Measurements from ENCODE around the gene PAX5.
A peak's percentile ranks its signal among the peaks of the same experiment; 100 is the strongest.
"Not testable (repeated sequence)": the region's sequence is repeated elsewhere in the genome, so short reads cannot be mapped to it uniquely, and the experiment has no call there.

Gene PAX5

DNA sequence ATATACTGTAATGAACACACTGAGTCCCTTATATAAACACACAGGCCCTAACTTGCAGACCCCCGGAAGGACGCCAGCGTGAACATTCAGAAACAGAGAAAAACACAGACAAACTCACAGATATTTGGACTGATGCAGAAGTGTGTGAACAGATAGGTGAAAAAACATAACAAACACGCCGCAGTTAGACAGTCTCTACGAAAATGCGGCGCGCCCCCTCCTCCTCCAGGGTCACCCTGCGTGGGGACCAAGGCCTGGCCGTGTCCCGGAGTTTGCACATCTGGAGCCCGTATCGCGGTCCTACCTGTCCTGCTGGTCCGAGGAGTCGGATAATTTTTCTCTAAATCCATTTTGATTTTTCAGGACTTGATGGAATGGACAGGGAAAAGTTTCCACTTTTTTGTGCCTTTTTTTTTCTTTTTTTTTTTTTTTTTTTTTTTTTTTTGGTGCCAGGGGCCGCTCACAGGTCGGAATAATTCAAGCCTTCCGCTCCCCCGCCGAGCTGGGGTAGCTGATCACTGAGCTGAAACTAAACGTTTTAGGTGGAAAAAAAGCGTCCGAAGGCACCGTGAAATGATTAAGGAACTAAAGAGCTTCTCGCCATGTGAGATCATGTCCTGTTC, at the start of gene PAX5:
TSS of gene PAX5 (minus strand) at position 587 of the 623 bp plus-strand sequence. CDS start at position 350, 237 bp downstream.
- DNase-seq, result peak in 1 of 2 donors; percentile 58

DNA sequence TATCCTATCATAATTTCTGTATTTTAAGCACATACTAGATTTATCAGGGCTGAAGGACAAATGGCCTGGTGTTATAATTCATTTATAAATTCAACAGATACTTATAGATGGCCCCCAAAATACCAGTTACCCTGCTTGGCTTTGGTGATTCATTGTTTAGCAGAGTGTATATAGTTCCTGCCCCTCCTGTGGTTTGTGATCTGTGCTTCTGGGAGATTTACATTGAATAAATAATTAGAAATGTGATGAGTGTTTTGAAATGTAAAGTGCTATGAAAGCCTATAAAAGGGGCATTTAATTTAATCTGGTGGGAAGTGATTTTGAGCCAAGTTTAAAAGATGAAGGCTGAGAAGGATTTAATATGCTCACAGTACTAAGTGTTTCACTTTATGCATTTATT, 49.6 kb upstream of the PAX5 start:
- no peak for DNase-seq

DNA sequence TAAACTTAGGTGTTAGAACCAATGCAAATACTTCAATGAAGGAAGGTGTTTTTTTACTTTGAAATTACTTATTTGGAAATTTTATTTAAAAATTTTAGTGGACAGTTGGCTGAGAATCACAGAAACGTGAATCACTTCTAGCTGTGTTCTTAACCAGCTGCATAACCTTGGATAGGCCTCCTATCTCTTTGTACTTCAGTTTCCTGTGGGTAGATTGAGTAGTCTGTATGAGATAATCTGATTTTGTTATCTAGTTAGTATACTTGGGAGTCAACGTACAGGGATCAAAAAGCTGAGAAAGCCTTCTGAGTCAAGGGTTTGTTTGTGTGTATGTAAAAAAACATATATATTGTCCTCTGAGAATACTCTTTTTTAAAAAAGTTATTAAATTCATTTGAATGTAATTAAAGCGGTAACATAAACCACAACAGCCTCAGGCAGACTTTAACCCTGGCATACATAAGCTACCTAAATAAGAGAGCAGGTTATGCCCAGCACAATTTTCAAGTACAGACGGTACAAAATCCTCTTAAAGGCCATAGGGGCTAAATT, 48.2 kb upstream of the PAX5 start:
- peak in 1 of 2 donors; percentile 21 for DNase-seq

DNA sequence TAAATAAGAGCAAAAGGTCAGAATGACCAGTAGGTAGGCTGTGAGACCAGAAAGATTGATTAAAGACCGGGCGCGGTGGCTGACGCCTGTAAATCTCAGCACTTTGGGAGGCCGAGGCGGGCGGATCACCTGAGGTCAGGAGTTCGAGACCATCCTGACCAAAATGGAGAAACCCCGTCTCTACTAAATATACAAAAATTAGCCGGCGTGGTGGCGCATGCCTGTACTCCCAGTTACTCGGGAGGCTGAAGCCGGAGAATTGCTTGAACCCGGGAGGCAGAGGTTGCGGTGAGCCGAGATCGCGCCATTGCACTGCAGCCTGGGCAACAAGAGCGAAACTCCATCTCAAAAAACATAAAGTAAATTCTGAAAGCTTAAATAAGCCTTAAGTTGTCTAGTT, 47.4 kb upstream of the PAX5 start:
- DNase-seq, result not testable (repeated sequence)

DNA sequence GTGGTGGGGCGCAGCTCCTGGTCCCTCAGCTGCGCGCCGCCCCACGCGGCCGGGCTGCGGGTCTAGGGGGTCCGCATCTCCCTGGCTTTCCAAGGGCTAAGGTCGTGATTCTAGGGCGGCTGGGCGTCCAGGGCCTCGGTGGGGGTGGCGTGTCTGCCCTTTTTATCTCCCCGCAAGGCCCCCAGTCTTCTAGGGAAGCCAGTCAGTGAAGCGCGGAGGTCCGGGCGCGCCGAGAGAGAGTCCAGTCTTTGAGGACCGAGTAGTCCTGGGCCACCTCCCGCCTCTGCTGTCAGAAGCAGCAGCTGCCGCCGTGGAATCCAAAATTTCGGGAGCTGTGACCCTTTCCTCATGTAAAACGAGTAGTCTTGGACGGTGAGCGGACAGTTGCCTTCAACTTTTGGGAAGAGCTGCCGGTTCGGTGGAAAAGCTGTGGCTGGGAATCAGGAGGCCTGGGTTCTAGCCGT, 46.1 kb upstream of the PAX5 start:
- not testable (repeated sequence) for DNase-seq

DNA sequence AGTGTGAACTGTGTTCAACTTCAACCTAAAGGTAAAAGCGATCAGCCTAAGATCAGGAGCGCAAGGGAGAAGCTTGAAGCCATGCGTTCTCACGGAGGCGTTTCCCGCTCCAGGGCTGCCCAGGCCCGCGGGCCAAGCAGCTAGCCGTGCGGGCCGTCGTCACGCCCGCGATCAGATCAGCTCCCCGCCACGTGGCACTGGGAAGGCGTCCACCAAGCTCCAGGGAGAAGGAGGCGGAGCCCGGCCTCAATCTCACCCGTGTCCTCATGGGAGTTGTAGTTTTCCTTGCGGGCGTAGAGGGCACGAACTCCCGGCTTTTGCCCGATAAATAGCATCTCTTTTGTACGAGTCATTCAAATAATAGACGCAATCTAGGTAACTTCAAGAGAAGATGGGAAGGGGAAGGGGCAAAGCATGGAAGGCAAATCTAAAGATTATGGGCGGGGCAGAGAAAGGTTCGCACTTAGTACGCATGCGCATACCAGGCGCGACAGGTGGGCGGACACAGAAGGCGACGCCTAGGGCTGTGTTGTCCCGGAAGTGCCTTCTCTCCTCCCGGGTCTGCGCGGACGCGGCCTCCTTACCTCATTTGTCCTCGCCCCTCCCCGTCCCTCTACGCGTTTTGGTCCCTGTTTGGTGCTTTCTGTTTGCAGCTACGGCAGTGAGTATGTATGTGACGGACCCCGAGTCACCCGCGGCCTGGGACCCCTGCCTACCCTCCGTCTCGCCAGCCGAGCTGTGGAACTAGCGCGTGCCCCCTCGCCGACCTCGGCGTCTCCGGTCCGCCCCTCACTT, 45.5 kb upstream of the PAX5 start:
- DNase-seq, result peak; percentile 96

DNA sequence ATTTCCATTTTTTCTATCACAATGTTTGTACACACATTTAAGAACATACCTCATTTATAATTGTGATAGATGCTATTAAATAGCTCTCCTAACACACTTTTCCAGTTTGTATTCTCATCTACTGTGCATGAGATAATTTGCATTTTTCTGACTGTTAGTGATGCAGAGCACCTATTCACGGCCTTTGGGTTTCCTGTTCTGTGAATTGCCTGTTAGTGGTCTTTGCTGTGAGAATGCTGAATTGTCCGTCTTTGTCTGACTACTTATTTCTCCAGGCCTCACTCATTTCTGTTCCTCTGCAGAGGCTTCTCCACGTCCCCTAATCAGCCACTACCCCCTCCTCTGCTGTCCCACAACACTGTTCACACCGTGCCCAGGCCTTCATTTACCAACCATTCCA, 40.7 kb upstream of the PAX5 start:
- DNase-seq, result not testable (repeated sequence)

DNA sequence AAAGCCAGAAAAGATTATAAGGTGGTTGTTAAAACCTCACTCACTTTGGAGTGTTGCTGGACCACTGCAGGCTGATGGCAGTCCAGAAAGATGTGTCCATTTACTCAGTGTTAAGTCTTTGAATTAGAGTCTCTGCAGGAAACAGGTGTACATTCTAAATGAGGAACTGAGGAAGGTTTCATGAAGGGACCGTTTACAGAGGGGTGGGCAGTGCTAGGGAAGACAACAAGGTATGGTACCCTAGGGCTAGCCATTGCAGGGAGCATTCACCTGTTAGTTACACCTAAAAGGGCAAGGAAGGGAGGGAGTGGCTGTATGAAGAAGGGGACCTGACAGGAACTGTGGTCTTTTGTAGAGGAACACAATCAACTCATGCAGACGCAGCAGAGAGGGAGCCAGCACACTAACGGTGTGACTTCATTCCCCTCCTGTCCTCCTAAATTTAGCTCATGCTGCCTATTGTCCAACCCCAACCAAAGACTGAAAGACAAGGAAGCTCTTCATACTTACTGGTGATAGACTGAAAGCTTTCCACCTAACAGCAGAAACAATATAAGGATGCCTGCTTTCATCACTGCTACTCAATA, 32.2 kb upstream of the PAX5 start:
- no peak for DNase-seq

DNA sequence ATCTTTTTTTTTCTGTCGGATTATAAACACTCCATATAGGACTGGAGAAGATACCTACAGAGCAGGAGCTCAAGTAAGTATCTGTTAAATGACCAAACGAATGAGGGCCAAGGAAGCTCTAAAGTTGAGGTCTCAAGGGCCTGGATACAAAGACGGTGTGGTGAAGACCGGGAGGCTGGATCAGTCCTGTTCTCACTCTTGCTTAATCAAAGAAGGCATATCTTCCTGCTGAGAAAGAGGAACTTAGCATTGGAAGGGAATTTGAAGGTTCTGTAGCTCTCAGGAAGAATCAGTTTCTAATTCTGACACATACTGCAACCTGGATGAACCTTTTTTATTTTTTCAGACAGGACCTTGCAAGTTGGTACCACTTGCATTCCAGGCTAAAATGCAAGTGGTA, 28.3 kb upstream of the PAX5 start:
- no peak for DNase-seq

DNA sequence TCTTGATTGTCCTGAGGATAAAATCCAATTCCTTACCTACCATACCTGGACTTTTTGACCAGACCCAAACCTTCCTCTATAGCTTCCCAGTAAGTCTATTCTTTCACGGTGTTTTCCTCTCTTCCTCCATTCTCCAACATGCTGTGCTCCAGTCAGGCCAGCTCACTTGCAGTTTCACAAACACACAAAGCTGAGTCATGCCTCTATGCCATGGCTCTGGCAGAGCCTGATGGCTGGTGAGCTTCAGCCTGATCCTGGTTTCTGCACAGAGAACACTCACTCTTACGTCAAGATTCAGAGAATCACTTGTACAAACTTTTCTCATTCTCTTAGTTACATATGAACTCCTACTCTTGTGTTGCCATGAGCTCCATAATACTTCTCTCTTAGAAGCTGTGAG, 27.7 kb upstream of the PAX5 start:
- DNase-seq, result no peak

DNA sequence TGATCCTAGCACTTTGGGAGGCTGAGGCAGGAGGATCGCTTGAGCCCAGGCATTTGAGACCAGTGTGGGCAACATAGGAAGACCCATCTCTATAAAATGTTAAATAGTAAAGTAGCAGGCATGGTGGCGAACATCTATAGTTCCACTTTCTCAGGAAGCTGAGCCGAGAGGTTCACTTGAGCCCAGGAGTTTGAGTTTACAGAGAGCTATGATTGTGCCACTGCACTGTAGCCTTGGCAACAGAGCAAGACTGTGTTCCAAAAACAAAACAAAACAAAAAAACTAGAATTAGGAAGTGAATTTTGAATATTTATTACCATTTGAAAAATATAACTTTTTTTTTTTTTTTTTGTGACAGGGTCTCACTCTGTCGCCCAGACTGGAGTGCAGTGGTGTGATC, 26.8 kb upstream of the PAX5 start:
- DNase-seq, result no peak

DNA sequence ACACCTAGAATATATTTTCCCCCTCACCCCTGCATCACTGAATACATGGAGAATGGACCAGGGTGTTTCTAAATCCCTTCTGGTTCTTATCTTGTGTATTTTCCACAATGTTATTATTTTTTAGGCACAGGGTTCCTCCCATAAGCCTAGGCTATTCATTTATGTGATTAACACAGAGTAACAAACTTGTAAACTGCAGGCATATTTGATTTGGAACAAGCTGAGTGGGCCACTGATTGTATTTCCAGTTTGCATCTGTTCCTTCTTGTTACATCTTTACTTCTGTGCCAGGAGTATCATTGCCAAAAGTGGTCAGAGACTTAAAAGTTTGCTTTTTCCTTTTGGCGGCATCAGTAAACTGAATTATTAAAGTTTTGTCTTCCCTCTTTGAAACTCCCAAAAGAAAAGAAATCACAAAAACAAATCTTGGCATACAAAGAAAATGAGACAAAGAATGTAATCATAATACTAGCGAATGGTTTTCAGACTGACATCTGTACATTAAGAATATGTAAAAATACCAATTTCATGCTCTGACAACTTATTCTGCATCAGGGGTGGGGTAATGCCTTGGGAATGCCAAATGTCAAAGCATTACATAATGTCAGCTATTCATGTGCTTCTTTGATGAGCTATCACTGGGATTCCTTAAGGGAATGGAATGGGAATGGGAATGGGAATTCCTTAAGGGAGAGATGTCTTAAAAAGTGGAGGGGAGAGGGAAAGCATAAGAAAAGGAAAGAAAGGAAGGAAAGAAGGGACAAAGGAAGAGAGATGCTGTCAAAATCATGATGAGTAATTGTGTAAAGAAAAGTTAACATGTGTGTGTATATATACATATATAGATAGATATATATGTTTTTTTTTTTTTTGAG, 22.2 kb upstream of the PAX5 start:
- DNase-seq, result no peak

DNA sequence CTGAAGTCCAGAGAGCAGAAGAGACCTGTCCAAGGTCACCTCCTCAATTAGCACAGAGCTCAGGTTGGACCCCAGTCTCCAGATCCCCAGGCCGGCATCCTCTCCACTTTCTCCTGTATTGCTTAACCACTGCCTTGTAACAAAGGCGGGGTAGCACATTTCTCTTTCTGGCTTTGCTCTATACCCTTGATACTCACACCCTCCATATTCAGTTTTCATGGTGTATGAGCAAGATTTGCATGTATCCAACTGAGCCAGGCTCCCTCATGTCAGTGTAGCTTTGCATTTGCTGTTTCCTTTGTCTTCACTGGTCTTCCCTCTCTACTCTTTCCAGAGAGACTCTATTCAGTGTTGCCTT, 20.3 kb upstream of the PAX5 start:
- not testable (repeated sequence) for DNase-seq

DNA sequence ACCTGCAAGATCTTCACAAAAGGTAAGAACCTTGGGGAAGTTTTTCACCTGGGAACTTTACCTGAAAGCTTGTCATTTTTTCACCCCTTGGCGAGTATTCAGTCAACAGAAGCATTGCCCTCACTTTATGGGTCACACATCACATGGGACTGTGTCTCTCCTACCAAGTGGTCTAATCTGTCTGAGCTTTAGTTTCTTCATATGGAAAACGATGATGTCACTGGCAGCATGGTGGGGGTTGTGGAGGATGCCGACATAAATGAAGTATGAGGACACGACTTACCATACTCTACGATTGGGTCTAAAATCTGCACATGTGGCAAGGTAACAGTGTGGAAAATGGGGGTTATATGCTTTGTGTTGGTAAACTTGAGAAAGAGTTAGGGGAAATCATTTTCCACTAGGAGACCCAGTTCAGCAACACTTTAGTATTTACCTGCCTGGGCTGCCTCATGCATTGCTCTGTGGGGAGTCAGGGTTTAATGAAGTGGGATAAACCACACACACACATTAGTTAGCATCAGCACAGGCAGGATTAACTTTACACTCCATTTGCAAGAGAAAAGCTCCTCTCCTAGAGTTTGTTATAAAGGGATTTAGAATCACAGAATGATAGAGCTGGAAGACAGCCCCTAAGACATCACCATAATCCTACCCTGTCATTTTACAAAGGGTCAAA, 19.8 kb upstream of the PAX5 start:
- no peak for DNase-seq

DNA sequence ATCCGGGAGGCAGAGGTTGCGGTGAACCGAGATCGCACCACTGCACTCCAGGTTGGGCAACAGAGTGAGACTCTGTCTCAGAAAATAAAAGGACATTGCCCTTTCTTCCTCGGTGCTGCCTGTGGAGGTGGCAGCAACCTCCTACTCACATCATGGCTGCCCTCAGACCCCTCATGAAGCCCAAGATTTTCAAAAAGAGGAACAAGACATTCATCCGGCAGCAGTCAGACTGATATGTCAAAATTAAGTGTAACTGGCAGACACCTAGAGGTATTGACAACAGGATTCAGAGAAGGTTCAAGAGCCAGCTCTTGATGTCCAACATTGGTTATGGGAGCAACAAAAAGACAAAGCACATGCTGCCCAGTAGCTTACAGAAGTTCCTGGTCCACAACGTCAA, 12.6 kb upstream of the PAX5 start:
- no peak for DNase-seq

DNA sequence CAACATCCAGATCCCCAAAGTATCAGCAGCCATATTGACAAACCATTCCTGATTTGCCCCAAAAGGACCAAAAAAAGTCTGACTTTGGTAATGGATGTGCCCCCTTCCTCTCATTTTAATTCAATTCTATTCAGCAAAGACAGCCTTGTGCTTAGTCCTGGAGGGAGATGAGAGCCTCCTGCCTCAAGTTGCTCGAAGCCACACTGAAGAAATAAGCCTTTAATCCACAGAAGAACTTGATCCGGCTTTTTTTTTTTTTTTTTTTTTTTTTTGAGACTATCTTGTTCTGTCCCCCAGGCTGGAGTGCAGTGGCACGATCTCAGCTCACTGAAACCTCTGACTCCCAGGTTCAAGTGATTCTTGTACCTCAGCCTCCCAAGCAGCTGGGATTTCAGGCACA, 8.4 kb upstream of the PAX5 start:
- DNase-seq, result no peak

DNA sequence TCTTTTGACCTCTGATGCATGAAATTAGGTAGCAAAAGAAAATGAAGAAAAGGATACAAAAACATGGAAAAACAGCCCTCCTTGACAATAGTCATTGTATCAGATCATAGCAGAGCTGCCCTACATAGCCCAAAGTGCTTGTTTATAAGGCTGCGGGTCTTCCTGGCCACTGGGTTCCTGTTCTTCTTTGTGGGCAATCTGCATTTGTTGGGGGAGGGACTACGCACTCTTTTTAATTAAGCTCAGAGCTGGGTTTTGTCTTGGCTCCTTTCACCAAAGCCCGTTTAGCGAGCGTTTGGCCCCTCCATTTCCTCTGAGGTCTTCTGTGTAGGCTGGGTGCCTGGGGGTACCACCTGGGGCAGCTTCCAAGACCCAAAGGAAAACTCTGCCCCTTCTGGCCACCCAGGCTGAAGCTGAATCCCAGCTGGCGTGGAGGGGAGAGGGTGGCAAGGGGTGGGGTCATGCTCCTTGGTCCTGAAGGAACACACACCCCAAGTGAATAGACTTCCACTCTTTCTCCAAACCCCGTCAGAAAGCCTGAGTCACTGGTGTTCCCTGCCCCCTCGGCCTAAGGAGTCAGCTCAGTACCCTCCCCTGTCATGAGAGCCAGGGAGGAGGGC, 6.5 kb upstream of the PAX5 start:
- DNase-seq, result no peak

DNA sequence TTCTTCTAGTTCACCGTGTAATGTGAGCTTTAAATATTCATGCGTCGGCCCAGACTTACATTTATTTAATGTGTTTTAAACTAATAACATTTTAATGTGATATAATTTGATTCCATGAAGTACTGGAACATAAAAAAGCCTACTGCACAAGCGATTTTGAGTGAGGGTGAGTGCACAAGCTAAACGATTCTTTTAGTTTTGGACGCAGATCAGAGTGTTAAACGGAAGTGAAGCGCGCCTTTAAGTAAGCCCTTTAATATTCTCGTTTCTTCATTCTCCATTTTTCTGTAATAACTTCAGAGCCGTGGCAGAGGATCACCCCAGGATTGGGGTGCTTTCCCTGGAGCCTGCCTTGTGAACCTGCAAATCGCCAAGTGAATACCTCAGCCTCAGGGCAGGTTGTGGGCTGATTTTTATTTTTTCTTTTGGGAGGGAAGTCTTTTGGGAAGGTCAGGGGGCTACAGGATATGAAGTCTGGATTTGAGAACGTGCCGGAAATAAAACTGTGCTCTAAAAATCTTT, 4.9 kb upstream of the PAX5 start:
- DNase-seq, result no peak

DNA sequence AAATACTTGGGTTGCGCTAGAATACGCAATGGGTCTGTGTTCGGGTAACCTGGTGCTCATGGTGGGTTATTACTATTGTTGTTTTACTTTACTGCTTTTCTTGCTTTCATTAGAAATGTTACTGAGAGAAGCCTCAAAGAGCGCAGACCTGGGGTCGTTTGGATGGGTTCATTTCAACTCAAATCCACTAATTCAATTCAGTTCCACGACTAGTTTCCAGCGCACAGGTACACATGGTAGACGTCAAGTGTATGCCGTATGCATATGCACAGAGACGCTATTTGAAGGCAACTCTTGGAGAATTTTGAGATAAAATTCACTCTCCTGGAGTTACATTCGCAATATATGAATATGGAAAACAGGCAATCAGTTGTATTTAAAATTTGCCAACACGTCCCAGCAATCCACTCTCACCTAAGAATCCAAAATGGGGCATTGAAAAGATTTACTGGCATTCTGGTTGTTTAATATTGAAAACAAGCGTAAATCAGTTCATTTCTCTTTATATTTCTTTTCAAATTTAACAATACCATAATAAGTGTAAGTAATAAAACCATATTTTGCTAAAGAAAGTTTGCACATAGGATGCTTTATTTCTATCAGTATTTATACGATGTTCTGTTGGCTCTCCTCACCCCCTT, 4.4 kb upstream of the PAX5 start:
- DNase-seq, result no peak

DNA sequence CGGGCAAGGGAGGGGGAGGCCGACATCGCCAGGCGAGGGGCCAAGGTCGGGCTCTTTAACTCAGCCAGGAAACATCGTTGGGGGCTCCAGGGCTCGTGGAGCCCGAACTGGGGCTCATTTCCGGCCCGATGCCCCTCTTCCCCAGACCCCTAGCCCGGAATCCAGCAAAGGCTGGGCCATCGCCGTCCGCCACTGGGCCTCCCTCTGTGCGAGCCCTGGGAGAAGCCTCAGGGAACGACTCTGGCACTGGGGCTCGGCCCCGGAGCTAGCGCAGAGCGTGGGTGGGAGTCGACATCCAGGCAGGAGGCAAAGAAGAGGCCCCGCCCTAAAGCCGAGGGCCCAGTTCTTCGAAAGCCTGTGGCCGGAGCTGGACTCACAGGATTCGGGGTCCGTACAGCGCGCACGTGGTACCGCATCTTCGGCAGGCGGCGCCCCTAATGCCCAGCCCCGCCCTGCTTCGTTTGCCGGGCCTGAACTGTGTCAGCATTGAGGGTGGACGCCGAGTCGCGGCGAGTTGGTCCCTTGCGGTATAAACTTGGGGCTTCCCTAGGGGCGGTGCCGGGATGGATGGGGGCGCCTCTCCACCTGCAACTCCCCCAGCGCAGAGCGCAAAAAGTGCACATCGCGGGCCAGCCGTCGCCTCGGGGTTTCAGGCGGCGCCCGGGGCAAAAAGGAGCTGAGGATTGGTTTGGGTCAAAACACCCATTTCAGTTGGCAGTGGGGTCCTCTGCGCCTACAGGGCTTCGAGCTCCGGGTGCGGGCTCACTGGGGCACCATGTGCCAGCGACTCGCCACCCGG, 3.6 kb upstream of the PAX5 start:
- no peak for DNase-seq

All from CD4-positive, alpha-beta T cell treated with Interferon alpha-2 for 1 hour (primary cell).